C4-2B (cell line): Measurements from ENCODE around the gene STXBP5L.
"Not testable (repeated sequence)": the region's sequence is repeated elsewhere in the genome, so short reads cannot be mapped to it uniquely, and the experiment has no call there.

Experiments used
- H3K27ac ChIP-seq: fragments of 450-650 bp; 2 replicates; pipeline ENCODE4 v1.5.1; 2017
- CTCF ChIP-seq: fragments of 450-650 bp; conservative IDR thresholded peaks from 2 replicates; pipeline ENCODE4 v1.5.1; 2017; ENCODE audit warnings: mild to moderate bottlenecking
- ZFX ChIP-seq: fragments of 450-650 bp; IDR thresholded peaks from 2 replicates; pipeline ENCODE4 v1.6.1; 2017

STXBP5L gene

DNA sequence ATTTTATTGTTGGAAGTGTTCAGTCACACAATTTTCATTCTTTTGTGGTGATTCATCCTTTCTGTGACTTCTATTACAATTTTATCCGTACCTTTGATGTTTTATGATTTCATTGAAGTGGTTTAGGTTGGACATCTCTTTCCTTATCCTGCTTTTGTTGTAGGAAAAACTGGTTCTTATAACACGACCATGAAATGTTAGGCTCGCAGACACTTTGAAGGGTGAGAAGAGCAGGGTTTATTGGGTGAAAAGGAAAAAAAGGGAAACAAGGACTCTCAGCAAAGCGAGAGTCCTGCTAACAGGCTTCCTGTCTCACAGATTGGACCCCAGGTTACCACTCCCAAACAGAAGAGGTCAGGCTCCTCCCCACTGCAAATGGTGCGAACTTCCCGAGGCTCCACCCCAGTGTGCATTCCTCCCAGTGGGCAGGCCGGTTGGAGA lies 257.4 kb downstream of the STXBP5L start:
- H3K27ac ChIP-seq, result no peak overlapping the region
- TF ChIP-seq ZFX (no peak), CTCF (no peak)

GRCh38 chr3:121167374-121168139 lies 259.6 kb downstream of the STXBP5L start:
- no peak overlapping the region for H3K27ac ChIP-seq
- TF ChIP-seq CTCF, result no peak
- TF ChIP-seq ZFX, result no peak

- TF ChIP-seq ZFX (no peak), CTCF (no peak)
- no peak overlapping the region for H3K27ac ChIP-seq
These were observed 267.1 kb downstream of the STXBP5L start for GRCh38 chr3:121175083-121175482.

- not testable (repeated sequence) for H3K27ac ChIP-seq
These were observed 282.6 kb downstream of the STXBP5L start for GRCh38 chr3:121190626-121191025.

DNA sequence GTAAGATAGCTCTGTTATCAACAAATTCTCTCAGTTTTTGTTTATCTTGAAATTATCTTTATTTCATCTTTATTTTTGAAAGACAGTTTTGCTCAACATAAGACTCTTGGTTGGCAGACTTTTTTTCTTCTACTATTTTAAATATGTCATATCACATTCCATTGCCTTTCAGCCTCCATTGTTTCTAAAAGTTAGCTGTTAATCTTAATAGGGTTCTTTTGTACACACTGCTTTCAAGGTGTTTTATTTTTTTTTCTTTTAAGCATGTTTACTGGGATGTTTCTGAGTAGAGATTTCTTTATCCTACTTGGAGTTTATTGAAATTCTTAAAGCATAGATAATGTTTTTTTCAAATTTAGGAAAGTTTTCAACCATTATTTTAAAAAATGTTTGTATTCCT lies 294.6 kb downstream of the STXBP5L start:
- TF ChIP-seq ZFX (no peak), CTCF (no peak)
- H3K27ac ChIP-seq, result no peak overlapping the region

DNA sequence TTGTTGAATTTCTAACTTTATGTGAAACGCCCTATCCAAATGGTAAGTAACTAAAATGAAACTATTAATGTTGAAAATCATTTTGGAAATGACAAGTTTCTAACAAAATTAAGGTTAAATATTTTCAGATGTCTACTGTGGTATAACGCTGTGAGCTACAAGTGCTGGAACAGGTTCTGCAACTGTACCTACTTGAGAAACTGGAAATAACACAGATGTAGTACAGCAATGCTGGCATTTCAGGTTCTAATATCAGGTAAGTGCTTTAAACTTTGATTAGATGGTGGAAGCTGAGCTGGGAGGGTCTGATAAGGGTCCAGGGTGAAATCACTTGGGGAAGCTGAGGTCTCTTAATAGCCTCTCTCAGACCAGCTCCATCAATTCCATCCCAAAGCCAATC lies 315.1 kb downstream of the STXBP5L start:
- no peak overlapping the region for H3K27ac ChIP-seq
- TF ChIP-seq CTCF, result no peak
- no peak for TF ChIP-seq ZFX

DNA sequence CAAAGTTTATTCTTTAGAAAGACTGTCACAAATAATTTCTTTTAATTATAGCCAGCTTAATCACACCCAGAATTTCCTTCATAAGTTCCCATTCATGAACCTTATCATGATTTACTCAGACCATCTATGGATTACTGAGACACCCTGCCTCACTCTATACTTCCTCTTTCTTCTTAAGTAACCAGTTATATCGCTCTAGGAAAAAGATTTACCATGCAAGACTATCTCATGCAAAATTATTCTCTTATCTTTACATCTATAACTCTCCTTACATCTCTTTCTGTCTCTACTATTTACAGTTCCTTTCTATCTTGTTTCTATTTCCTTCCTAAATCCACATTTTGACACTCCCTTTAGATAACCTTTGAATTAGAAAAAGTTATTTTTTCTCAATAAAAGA lies 321.0 kb downstream of the STXBP5L start:
- TF ChIP-seq ZFX, result no peak
- TF ChIP-seq CTCF, result no peak
- H3K27ac ChIP-seq, result peak overlapping the region; percentile 96

DNA sequence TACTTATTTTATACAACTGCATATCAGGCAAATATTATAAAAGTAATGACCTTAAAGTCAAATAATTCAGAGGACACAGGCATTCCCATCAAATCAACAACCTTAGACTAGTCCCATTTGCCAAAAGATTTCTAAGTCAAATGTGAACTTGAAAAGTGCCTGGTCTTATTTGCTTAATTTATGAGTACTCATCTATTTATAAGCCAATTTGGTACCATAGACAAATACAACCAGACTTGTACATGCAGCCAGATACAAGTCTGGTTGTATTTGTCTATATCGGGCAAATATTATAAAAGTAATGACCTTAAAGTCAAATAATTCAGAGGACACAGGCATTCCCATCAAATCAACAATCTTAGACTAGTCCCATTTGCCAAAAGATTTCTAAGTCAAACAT lies 322.2 kb downstream of the STXBP5L start:
- H3K27ac ChIP-seq, result not testable (repeated sequence)
